ENCODE measurements around the gene CD70.

- TF ChIP-seq CTCF (conservative IDR thresholded peaks at IDR 0.05 in 1 of 2, IDR thresholded peaks at IDR 0.05 in 1 of 2; ENCODE audit: extremely low read depth in 1 of 2, insufficient read depth in 1 of 2, low read depth in 1 of 2, low read length in 2 of 2) (no peak), EZH2 (IDR thresholded peaks at IDR 0.05; ENCODE audit: borderline replicate concordance, low read length) (no peak)
Observed at GRCh38 chr19:6540918-6541689, 49.8 kb downstream of the CD70 start.

Measured in mammary epithelial cell (primary cell).